ENCODE measurements around the gene PDX1.

DNA sequence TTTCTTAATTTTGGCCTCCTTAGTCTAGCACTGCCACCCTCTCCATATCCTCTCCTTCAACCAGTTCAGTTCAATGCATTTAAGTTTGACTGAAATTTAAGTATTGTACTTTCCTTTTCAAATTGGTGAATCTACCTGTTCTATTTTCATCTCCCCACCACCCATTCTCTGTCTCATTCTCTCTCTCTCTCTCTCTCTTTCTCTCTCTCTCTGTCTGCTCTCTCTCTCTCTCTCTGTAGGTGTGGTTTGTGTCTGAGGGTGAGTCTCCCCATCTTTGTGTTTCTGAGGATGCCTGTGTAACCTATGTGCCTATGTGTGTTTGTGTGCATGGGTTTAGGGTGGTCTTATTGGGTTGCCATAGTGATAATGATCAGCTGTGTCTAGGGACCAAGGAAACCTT, 10.1 kb downstream of the PDX1 start:
- TF ChIP-seq, protein P1, sequence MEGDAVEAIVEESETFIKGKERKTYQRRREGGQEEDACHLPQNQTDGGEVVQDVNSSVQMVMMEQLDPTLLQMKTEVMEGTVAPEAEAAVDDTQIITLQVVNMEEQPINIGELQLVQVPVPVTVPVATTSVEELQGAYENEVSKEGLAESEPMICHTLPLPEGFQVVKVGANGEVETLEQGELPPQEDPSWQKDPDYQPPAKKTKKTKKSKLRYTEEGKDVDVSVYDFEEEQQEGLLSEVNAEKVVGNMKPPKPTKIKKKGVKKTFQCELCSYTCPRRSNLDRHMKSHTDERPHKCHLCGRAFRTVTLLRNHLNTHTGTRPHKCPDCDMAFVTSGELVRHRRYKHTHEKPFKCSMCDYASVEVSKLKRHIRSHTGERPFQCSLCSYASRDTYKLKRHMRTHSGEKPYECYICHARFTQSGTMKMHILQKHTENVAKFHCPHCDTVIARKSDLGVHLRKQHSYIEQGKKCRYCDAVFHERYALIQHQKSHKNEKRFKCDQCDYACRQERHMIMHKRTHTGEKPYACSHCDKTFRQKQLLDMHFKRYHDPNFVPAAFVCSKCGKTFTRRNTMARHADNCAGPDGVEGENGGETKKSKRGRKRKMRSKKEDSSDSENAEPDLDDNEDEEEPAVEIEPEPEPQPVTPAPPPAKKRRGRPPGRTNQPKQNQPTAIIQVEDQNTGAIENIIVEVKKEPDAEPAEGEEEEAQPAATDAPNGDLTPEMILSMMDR (IDR thresholded peaks at IDR 0.05) = no peak
- no peak for TF ChIP-seq POLR2A (IDR thresholded peaks at IDR 0.05)
- TF ChIP-seq POLR2AphosphoS5 (IDR thresholded peaks at IDR 0.05) = no peak
